NCI-H2081 (cell line): Measurements from ENCODE around the gene SCGB2A2.

ENCODE experiments used
- DNase-seq, 2 experiments: peaks; one replicate each; lab custom pipeline; 2025; lab: John Stamatoyannopoulos, UW

The SCGB2A2 gene

GRCh38 chr11:62306227-62306626 lies 36.3 kb downstream of the SCGB2A2 start:
- no peak for DNase-seq

GRCh38 chr11:62307950-62308349 lies 38.0 kb downstream of the SCGB2A2 start:
- DNase-seq = no peak

- DNase-seq = no peak
Measured at GRCh38 chr11:62309991-62310390, 40.0 kb downstream of the SCGB2A2 start.

DNA sequence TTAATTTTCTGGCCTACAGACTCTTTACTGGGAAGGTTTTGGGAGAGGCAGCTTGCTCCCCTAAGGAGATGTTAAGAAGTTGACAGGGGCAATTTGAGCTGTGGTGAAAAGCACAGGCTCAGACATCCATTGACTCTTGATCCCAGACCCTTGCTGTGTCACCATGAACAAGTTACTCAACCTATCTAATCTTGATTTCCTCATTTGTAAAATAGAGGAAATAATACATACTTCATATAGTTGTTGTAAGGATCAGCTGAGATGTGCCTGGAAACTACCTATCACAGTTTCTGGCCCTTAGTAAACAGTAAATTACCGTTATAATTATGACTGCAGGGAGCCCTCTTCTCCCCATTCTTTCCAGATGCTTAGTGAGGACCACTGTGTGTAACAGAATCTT lies 45.5 kb downstream of the SCGB2A2 start:
- DNase-seq = no peak

DNA sequence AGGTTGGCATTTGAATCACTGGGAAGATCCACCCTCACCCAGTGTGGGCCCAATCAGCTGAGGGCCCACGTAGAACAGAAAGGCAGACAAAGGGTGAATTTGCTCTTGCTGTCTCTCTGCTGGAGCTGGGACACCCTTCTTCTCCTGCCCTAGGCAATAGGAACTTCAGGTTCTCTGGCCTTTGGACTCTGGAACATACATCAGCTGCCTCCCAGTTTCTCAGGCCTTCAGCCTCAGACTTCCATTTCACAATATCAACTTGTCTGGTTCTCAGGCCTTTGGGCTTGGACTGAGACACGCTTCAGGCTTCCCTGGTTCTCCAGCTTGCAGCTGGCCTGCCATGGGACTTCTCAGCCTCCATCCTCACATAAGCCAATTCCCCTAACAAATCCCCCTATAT lies 52.6 kb downstream of the SCGB2A2 start:
- no peak for DNase-seq
